ENCODE results near the gene NAA10.
A peak's percentile ranks its signal among the peaks of the same experiment; 100 is the strongest.

- no peak for TF ChIP-seq CTCF (IDR thresholded peaks at IDR 0.05)
- TF ChIP-seq, protein P1, sequence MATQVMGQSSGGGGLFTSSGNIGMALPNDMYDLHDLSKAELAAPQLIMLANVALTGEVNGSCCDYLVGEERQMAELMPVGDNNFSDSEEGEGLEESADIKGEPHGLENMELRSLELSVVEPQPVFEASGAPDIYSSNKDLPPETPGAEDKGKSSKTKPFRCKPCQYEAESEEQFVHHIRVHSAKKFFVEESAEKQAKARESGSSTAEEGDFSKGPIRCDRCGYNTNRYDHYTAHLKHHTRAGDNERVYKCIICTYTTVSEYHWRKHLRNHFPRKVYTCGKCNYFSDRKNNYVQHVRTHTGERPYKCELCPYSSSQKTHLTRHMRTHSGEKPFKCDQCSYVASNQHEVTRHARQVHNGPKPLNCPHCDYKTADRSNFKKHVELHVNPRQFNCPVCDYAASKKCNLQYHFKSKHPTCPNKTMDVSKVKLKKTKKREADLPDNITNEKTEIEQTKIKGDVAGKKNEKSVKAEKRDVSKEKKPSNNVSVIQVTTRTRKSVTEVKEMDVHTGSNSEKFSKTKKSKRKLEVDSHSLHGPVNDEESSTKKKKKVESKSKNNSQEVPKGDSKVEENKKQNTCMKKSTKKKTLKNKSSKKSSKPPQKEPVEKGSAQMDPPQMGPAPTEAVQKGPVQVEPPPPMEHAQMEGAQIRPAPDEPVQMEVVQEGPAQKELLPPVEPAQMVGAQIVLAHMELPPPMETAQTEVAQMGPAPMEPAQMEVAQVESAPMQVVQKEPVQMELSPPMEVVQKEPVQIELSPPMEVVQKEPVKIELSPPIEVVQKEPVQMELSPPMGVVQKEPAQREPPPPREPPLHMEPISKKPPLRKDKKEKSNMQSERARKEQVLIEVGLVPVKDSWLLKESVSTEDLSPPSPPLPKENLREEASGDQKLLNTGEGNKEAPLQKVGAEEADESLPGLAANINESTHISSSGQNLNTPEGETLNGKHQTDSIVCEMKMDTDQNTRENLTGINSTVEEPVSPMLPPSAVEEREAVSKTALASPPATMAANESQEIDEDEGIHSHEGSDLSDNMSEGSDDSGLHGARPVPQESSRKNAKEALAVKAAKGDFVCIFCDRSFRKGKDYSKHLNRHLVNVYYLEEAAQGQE (IDR thresholded peaks at IDR 0.05; ENCODE audit: insufficient read depth in 1 of 2, low read depth in 2 of 2, low read length in 1 of 2), result no peak
- TF ChIP-seq SIN3A (IDR thresholded peaks at IDR 0.05; ENCODE audit: borderline replicate concordance, insufficient read depth, low read depth, low read length), result 0 out of 2 replicates have a peak, but pooled peaks have one; percentile 68
- TF ChIP-seq POLR2AphosphoS5 (IDR thresholded peaks at IDR 0.05; ENCODE audit: low read depth, low read length), result peak; percentile 51
Measured at GRCh38 chrX:153970357-153971123, 35.7 kb upstream of the NAA10 start.

All from Panc1 (cell line).